ENCODE results near the gene PON3.

Gene PON3

GRCh38 chr7:95340491-95340890, 55.7 kb downstream of the PON3 start:
- DNase-seq (ENCODE audit: low spot score), result no peak

- DNase-seq (ENCODE audit: low spot score), result no peak
Observed at GRCh38 chr7:95338832-95339231, 57.3 kb downstream of the PON3 start.

- no peak for DNase-seq (ENCODE audit: low spot score)
Observed at GRCh38 chr7:95335093-95335492, 61.1 kb downstream of the PON3 start.

GRCh38 chr7:95334447-95334846, 61.7 kb downstream of the PON3 start:
- no peak for DNase-seq (ENCODE audit: low spot score)

GRCh38 chr7:95330961-95331337, 65.2 kb downstream of the PON3 start:
- DNase-seq (ENCODE audit: low spot score), result no peak

- DNase-seq (ENCODE audit: low spot score), result no peak
Observed at GRCh38 chr7:95330204-95330960, 65.8 kb downstream of the PON3 start.

GRCh38 chr7:95327356-95327755, 68.8 kb downstream of the PON3 start:
- no peak for DNase-seq (ENCODE audit: low spot score)

GRCh38 chr7:95324431-95324830, 71.7 kb downstream of the PON3 start, which contains the start of gene PON1:
PON1 (minus strand) TSS chr7:95324532; CDS start chr7:95324475, 57 bp downstream.
- no peak for DNase-seq (ENCODE audit: low spot score)

GRCh38 chr7:95323410-95324129, 72.6 kb downstream of the PON3 start:
- DNase-seq (ENCODE audit: low spot score), result no peak

- no peak for DNase-seq (ENCODE audit: low spot score)
Observed at GRCh38 chr7:95322854-95323253, 73.3 kb downstream of the PON3 start.

- DNase-seq (ENCODE audit: low spot score), result no peak
Observed at GRCh38 chr7:95322396-95322795, 73.8 kb downstream of the PON3 start.

GRCh38 chr7:95321720-95322119, 74.5 kb downstream of the PON3 start:
- DNase-seq (ENCODE audit: low spot score), result no peak

GRCh38 chr7:95320651-95321050, 75.5 kb downstream of the PON3 start:
- no peak for DNase-seq (ENCODE audit: low spot score)

- DNase-seq (ENCODE audit: low spot score), result no peak
Observed at GRCh38 chr7:95319570-95319969, 76.6 kb downstream of the PON3 start.

- no peak for DNase-seq (ENCODE audit: low spot score)
Observed at GRCh38 chr7:95318501-95319100, 77.6 kb downstream of the PON3 start.

GRCh38 chr7:95317966-95318365, 78.2 kb downstream of the PON3 start:
- DNase-seq (ENCODE audit: low spot score), result no peak

GRCh38 chr7:95317546-95317945, 78.6 kb downstream of the PON3 start:
- DNase-seq (ENCODE audit: low spot score), result no peak

GRCh38 chr7:95316588-95316987, 79.6 kb downstream of the PON3 start:
- DNase-seq (ENCODE audit: low spot score), result no peak

- no peak for DNase-seq (ENCODE audit: low spot score)
Observed at GRCh38 chr7:95312561-95312960, 83.6 kb downstream of the PON3 start.

- no peak for DNase-seq (ENCODE audit: low spot score)
Observed at GRCh38 chr7:95311389-95311788, 84.8 kb downstream of the PON3 start.

GRCh38 chr7:95309951-95310350, 86.2 kb downstream of the PON3 start:
- no peak for DNase-seq (ENCODE audit: low spot score)
